HEK293T (cell line): Measurements from ENCODE around the gene RAPGEF6.
A peak's percentile ranks its signal among the peaks of the same experiment; 100 is the strongest.

Source experiments
- CTCF ChIA-PET: fragments of 350-600 bp; formaldehyde crosslinking; extraction: SDS; loops from one replicate; lab custom pipeline; 2021; ENCODE audit warnings: antibody characterized with exemption, inconsistent platforms; lab: Yijun Ruan, JAX
- POLR2A ChIA-PET: fragments of 350-600 bp; formaldehyde crosslinking; extraction: SDS; loops from one replicate; lab custom pipeline; 2020; ENCODE audit warnings: antibody characterized with exemption, inconsistent platforms; lab: Yijun Ruan, JAX
- DNase-seq: peaks from one replicate; pipeline ENCODE4 v3.0.0; 2012; ENCODE audit warnings: mixed read lengths; ENCODE audit errors: extremely low spot score
- ARNT ChIP-seq: fragments of 450-650 bp; IDR thresholded peaks from 2 replicates; pipeline ENCODE4 v1.6.1; 2017; ENCODE audit warnings: mild to moderate bottlenecking
- BHLHE40 ChIP-seq: fragments of 450-650 bp; IDR thresholded peaks from 2 replicates; pipeline ENCODE4 v1.6.1; 2016; ENCODE audit warnings: mild to moderate bottlenecking, moderate library complexity, borderline replicate concordance
- CTBP1 ChIP-seq: fragments of 450-650 bp; IDR thresholded peaks from 2 replicates; pipeline ENCODE4 v1.6.1; 2016; ENCODE audit warnings: borderline replicate concordance
- ELF4 ChIP-seq: fragments of 450-650 bp; IDR thresholded peaks from 2 replicates; pipeline ENCODE4 v1.6.1; 2017; ENCODE audit warnings: antibody characterized with exemption
- FOXA1 ChIP-seq: fragments of 450-650 bp; IDR thresholded peaks from 2 replicates; pipeline ENCODE4 v1.6.1; 2016; ENCODE audit warnings: mild to moderate bottlenecking
- FOXK2 ChIP-seq: fragments of 450-650 bp; IDR thresholded peaks from 2 replicates; pipeline ENCODE4 v1.6.1; 2016; ENCODE audit warnings: mild to moderate bottlenecking
- FOXM1 ChIP-seq: fragments of 450-650 bp; IDR thresholded peaks from 2 replicates; pipeline ENCODE4 v1.6.1; 2017; ENCODE audit warnings: mild to moderate bottlenecking, borderline replicate concordance
- HDGF ChIP-seq: fragments of 450-650 bp; IDR thresholded peaks from 2 replicates; pipeline ENCODE4 v1.6.1; 2017; ENCODE audit warnings: antibody characterized with exemption, borderline replicate concordance
- L3MBTL2 ChIP-seq: fragments of 450-650 bp; conservative IDR thresholded peaks from 2 replicates; pipeline ENCODE4 v1.6.1; 2016; ENCODE audit warnings: mild to moderate bottlenecking
- LEF1 ChIP-seq: fragments of 450-650 bp; IDR thresholded peaks from 2 replicates; pipeline ENCODE4 v1.6.1; 2017; ENCODE audit warnings: mild to moderate bottlenecking, borderline replicate concordance
- NFRKB ChIP-seq: fragments of 450-650 bp; IDR thresholded peaks from 2 replicates; pipeline ENCODE4 v1.6.1; 2016; ENCODE audit warnings: mild to moderate bottlenecking, moderate library complexity
- SP1 ChIP-seq: fragments of 450-650 bp; IDR thresholded peaks from 2 replicates; pipeline ENCODE4 v1.6.1; 2017
- SUZ12 ChIP-seq: fragments of 450-650 bp; IDR thresholded peaks from 2 replicates; pipeline ENCODE4 v1.6.1; 2016; ENCODE audit warnings: mild to moderate bottlenecking
- TARDBP ChIP-seq: fragments of 450-650 bp; IDR thresholded peaks from 2 replicates; pipeline ENCODE4 v1.6.1; 2016
- ZNF384 ChIP-seq: fragments of 450-650 bp; IDR thresholded peaks from 2 replicates; pipeline ENCODE4 v1.6.1; 2016
- TF ChIP-seq, protein P1 (sequence below): fragments of 450-650 bp; IDR thresholded peaks from 2 replicates; pipeline ENCODE4 v1.6.1; 2016

RAPGEF6 gene

DNA sequence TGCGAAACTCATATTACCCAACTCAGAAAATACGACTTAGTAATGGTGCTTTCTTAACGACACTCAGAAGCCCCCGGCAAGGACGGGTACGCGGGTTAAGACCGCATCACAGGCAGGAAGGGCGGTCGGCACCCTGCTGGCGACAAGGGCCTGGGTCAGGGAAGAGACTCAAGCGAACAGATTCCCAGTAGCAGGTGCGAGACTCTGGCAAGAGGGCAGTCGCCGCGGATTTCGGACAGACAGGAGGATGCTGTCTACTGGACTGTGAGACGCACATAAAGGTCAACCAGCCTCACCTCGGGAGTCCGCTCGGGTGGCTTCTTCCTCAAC lies 398 bp downstream of the RAPGEF6 start:
- ChIA-PET CTCF (no interaction called here), POLR2A (no interaction called here)
- TF ChIP-seq HDGF (0 out of 2 replicates have a peak, but pooled peaks have one; percentile 65), FOXM1 (no peak), SP1 (no peak), ZNF384 (no peak), ELF4 (no peak), CTBP1 (peak; percentile 42; the same call in 1 of the 2 replicates), TARDBP (no peak), FOXA1 (no peak)
- DNase-seq = peak; percentile 61

GRCh38 chr5:131634238-131634637 lies 791 bp downstream of the RAPGEF6 start:
- POLR2A ChIA-PET = no interaction called here

DNA sequence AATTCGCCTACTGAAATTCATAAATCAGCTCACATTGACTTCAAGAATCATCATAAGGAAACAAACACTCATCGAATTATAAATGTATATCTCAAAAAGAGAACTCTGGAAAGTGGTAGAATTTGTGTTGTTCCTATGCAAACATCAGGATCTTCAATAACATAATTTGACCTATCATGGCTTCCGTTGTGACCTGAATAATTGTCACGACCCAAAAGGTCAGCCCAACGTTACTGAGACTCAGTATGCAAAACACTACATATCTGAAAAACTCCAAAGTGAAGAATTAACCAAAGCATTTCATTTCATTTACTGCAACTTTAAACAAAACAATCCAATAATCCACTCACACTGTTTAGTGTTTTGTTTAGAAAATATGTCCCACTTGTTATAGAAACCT lies 1.2 kb downstream of the RAPGEF6 start:
- TF ChIP-seq SUZ12 (no peak), CTBP1 (no peak), FOXA1 (no peak), ELF4 (no peak), ZNF384 (no peak), SP1 (no peak), TARDBP (no peak), L3MBTL2 (no peak), LEF1 (no peak), ARNT (no peak), HDGF (no peak), FOXK2 (no peak), NFRKB (no peak), BHLHE40 (no peak), FOXM1 (no peak)
- TF ChIP-seq, protein P1, sequence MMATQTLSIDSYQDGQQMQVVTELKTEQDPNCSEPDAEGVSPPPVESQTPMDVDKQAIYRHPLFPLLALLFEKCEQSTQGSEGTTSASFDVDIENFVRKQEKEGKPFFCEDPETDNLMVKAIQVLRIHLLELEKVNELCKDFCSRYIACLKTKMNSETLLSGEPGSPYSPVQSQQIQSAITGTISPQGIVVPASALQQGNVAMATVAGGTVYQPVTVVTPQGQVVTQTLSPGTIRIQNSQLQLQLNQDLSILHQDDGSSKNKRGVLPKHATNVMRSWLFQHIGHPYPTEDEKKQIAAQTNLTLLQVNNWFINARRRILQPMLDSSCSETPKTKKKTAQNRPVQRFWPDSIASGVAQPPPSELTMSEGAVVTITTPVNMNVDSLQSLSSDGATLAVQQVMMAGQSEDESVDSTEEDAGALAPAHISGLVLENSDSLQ = no peak
- POLR2A ChIA-PET = no interaction called here
- DNase-seq = no peak
- CTCF ChIA-PET = no interaction called here

More at GRCh38 chr5:131634238-131634637, 791 bp downstream of the RAPGEF6 start:
- no peak for TF ChIP-seq L3MBTL2
- TF ChIP-seq ARNT = no peak
- no peak for TF ChIP-seq CTBP1
- TF ChIP-seq LEF1 = no peak
- TF ChIP-seq BHLHE40 = no peak
- no peak for TF ChIP-seq TARDBP
- no peak for TF ChIP-seq FOXM1
- TF ChIP-seq HDGF = no peak
- TF ChIP-seq ZNF384 = no peak
- TF ChIP-seq SP1 = no peak
- TF ChIP-seq NFRKB = no peak
- DNase-seq = no peak
- CTCF ChIA-PET = no interaction called here

DNA sequence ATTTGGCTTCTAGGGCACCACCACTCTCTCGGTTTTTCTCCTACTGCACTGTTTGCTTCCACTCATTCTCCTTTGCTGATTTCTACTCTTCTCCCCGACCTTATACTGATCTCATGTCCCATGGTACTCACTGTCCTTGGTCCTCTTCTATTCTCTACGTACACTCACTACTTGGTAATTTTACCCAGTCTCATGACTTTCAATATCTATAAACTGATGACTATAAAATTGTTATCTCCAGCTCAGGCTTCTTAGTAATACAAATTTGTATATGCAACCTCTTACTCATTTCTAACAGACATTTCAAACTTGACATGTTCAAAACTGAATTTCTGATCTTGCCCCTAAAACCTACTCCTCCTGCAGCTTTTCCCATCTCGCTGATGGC lies 4.1 kb downstream of the RAPGEF6 start:
- no peak for DNase-seq
- CTCF ChIA-PET = no interaction called here
- TF ChIP-seq BHLHE40 = no peak
- TF ChIP-seq NFRKB = no peak
- TF ChIP-seq CTBP1 = no peak
- TF ChIP-seq SP1 = no peak
- TF ChIP-seq SUZ12 = no peak
- no peak for TF ChIP-seq ELF4
- no peak for TF ChIP-seq LEF1
- TF ChIP-seq, protein P1 = no peak
- TF ChIP-seq ZNF384 = no peak
- no peak for TF ChIP-seq ARNT
- TF ChIP-seq FOXK2 = no peak
- no peak for TF ChIP-seq L3MBTL2
- POLR2A ChIA-PET = no interaction called here

DNA sequence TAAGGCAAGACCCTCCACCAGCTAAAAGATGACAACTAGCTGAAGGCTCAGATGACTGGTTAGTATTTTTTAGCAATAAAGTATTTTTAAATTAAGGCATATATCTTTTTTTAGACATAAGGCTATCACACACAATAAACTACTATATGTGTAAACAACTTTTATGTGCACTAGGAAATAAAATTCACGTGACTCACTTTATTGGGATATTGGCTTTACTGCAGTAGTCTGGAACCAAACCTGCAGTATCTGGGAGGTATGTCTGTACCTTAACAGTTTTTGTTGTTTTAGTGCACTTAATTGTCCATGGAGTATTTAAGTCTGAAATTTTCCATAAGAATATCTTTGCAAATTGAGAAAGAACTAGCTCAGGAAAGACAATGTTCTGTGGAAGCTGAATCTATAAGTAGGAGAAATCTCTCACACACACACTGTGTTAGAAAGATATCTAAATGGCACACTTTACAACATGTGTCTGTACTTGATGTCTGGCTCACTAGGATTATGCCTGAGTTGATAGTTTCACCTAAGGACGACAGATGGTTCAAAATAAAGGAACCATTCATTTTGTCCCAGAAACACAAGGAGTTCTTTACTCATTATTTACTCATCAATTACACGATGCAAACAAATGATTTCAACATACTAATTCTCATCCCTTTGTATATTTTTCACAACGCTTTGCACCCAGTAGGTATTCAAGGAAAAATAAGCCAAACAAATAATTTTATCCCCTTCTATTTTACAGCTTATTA lies 4.6 kb downstream of the RAPGEF6 start:
- TF ChIP-seq ELF4 (no peak), FOXM1 (no peak), HDGF (no peak), ARNT (no peak), LEF1 (no peak), FOXA1 (no peak), NFRKB (no peak), FOXK2 (no peak), SP1 (no peak)
- POLR2A ChIA-PET = no interaction called here
- no peak for DNase-seq
- CTCF ChIA-PET = interaction anchor here (1.0 kb wide), 1 partner anchor 378 kb away, joined by 3 read pairs; no protein-coding TSS in a partner anchor

DNA sequence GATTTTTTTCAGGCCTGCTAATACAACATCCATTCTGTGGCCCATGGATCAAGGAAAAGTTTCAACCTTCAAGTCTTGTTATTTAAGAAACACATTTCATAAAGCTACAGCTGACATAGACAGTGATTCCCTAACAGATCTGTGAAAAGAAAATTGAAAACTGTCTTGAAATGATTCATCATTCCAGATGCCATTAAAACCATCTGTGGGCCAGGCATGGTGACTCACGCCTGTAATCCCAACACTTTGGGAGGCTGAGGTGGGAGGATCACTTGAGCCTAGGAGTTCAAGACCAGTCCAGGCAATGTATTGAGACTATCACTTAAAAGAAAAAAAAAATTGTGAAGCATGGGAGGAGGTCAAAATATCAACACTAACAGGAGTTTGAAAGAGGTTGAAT lies 6.0 kb downstream of the RAPGEF6 start:
- no peak for DNase-seq
- ChIA-PET CTCF (no interaction called here), POLR2A (interaction anchor here (0.8 kb wide), 1 partner anchor 9 kb away, joined by 4 read pairs; no protein-coding TSS in a partner anchor)
- no peak for TF ChIP-seq BHLHE40
- TF ChIP-seq, protein P1 = no peak
- TF ChIP-seq HDGF = no peak
- no peak for TF ChIP-seq ARNT
- no peak for TF ChIP-seq TARDBP
- no peak for TF ChIP-seq FOXK2
- TF ChIP-seq SP1 = no peak
- TF ChIP-seq FOXM1 = no peak
- no peak for TF ChIP-seq SUZ12
- no peak for TF ChIP-seq LEF1
- no peak for TF ChIP-seq L3MBTL2
- TF ChIP-seq FOXA1 = no peak
- TF ChIP-seq ELF4 = no peak
- TF ChIP-seq NFRKB = no peak
- no peak for TF ChIP-seq CTBP1
- TF ChIP-seq ZNF384 = no peak
